Measurements from ENCODE around the gene OR10C1.
"Not testable (repeated sequence)": the region's sequence is repeated elsewhere in the genome, so short reads cannot be mapped to it uniquely, and the experiment has no call there.

The OR10C1 gene

GRCh38 chr6:29439006-29439405 is at the start of gene OR10C1:
OR10C1 (plus strand) TSS chr6:29439306; CDS start chr6:29440016, 710 bp downstream.
- no peak for DNase-seq

GRCh38 chr6:29395331-29395730 is 43.8 kb upstream of the OR10C1 start, which contains the start of gene OR12D2:
OR12D2 (plus strand) TSS chr6:29395631; CDS start chr6:29396700, 1,069 bp downstream.
- DNase-seq, result no peak

- DNase-seq, result no peak
These were observed 39.6 kb upstream of the OR10C1 start for GRCh38 chr6:29399525-29399924.

GRCh38 chr6:29403801-29404200 is 35.3 kb upstream of the OR10C1 start:
- no peak for DNase-seq

GRCh38 chr6:29414588-29414987 is 24.5 kb upstream of the OR10C1 start, which contains the start of gene OR12D1:
OR12D1 (plus strand) TSS chr6:29414928.
- DNase-seq, result peak; percentile 1

GRCh38 chr6:29419516-29419915 is 19.6 kb upstream of the OR10C1 start:
- DNase-seq, result no peak

- DNase-seq, result no peak
These were observed 14.9 kb upstream of the OR10C1 start for GRCh38 chr6:29424168-29424567.

- no peak for DNase-seq
These were observed 14.5 kb upstream of the OR10C1 start for GRCh38 chr6:29424575-29424974.

- DNase-seq, result no peak
These were observed 14.0 kb upstream of the OR10C1 start for GRCh38 chr6:29425075-29425474.

- DNase-seq, result no peak
These were observed 12.5 kb upstream of the OR10C1 start for GRCh38 chr6:29426654-29427053.

- peak; percentile 12 for DNase-seq
These were observed 2.4 kb upstream of the OR10C1 start for GRCh38 chr6:29436730-29437129.

- DNase-seq, result no peak
These were observed 3.6 kb downstream of the OR10C1 start for GRCh38 chr6:29442719-29443118.

- not testable (repeated sequence) for DNase-seq
These were observed 4.9 kb downstream of the OR10C1 start for GRCh38 chr6:29444031-29444430.

GRCh38 chr6:29447670-29448069 is 8.6 kb downstream of the OR10C1 start:
- DNase-seq, result no peak

GRCh38 chr6:29451471-29452193 is 12.5 kb downstream of the OR10C1 start:
- DNase-seq, result no peak

- no peak for DNase-seq
These were observed 17.9 kb downstream of the OR10C1 start, which contains the start of the genes OR11A1 and OR2H1 for GRCh38 chr6:29456971-29457370. OR11A1 (minus strand) TSS chr6:29457071; CDS start chr6:29427641, 29,430 bp downstream. OR2H1 (plus strand) TSS chr6:29457155; CDS start chr6:29461770, 4,615 bp downstream.

- no peak for DNase-seq
These were observed 22.1 kb downstream of the OR10C1 start for GRCh38 chr6:29461021-29461814.

GRCh38 chr6:29462022-29462421 is 22.9 kb downstream of the OR10C1 start:
- DNase-seq, result no peak

GRCh38 chr6:29465279-29465678 is 26.2 kb downstream of the OR10C1 start:
- DNase-seq, result no peak

- DNase-seq, result no peak
These were observed 26.7 kb downstream of the OR10C1 start for GRCh38 chr6:29465801-29466200.

- no peak for DNase-seq
These were observed 27.1 kb downstream of the OR10C1 start for GRCh38 chr6:29466241-29466640.

- no peak for DNase-seq
These were observed 35.9 kb downstream of the OR10C1 start for GRCh38 chr6:29474996-29475395.

- DNase-seq, result peak; percentile 73
These were observed 38.9 kb downstream of the OR10C1 start for GRCh38 chr6:29477923-29478450.

GRCh38 chr6:29478740-29479139 is 39.6 kb downstream of the OR10C1 start:
- no peak for DNase-seq

Data from NCI-H82 (cell line).